Measurements from ENCODE around the gene BRAT1.
"Not testable (repeated sequence)": the region's sequence is repeated elsewhere in the genome, so short reads cannot be mapped to it uniquely, and the experiment has no call there.

The BRAT1 gene

DNA sequence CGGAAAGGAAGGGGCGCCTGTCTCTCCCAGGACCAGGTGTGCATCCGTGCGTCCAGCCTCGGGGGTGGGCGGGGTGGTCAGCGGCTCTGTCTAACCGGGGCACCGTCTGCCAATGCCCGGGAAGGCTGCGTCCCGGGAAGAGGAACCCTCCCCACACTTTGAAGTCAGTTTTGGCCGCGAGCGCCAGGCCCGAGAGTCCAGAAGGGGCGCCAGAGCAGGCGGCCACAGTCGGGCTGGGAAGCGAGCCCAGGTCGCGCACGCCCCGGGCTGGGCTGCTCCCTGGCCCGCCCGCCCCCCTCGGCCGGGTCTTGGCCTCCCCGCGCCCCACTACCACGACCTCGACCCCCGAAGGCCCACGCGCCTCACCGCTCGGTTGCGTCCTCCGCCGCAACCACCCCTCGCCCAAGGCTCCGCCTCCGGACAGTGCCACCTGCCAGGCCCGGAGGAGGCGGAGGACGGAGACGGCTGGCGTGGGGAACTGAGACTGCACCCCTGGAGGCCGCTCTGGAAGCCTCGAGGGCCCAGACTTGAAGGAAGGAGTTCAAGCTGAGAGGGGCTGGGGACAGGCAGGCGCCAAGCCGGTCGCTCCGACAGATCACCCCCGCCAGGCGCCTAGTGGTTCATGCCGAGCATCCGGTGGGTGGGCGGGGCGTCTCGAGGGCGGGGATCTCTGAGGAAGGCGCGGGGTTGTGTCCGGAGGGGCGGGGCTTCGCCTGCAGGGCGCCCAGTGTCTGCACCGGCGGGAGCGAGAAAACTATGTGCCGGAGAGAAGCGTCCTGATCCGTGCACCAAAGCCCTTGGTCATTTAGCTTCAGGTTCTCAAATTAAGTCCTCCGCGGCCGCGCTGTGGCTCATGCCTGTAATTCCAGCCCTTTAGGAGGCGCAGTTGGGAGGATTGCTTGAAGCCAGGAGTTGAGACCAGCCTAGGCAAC lies at the start of gene BRAT1:
BRAT1 (minus strand) TSS at position 404 of the 932 bp plus-strand sequence. CDS start 1,093 bp downstream, outside the sequence.
- DNase-seq, result peak; percentile 97 to 98

DNA sequence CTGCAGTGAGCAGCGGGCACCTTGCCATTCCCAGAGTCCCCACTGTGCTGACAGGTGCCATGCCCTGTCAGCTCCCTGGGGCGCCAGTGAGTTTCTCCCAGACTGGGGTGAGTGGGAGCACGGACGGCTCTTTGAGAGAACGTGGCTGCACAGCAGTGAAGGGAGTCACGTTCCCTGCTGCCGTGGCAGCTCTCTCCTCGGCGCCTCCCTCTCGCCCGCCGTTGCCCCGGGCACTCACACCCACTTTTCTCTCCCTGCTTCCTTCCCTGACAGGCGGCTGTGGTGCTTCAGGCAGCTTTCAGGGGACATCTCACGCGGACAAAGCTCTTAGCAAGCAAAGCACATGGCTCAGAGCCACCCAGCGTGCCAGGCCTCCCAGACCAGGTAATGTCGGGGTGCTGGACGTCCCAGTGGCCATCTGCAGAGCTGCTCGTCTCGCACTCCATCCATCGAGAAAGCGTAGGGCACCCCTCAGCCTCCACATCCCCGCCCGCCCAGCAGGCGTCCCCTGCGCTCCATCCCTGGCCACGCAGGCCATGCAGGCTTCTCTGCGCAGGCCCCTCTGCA lies 49.4 kb upstream of the BRAT1 start:
- DNase-seq, result no peak

- DNase-seq, result no peak
Measured at GRCh38 chr7:2603044-2603965, 48.0 kb upstream of the BRAT1 start.

- no peak for DNase-seq
Measured at GRCh38 chr7:2602406-2603043, 47.2 kb upstream of the BRAT1 start.

GRCh38 chr7:2601907-2602306 lies 46.6 kb upstream of the BRAT1 start:
- no peak for DNase-seq

- DNase-seq, result no peak
Measured at GRCh38 chr7:2601065-2601464, 45.7 kb upstream of the BRAT1 start.

DNA sequence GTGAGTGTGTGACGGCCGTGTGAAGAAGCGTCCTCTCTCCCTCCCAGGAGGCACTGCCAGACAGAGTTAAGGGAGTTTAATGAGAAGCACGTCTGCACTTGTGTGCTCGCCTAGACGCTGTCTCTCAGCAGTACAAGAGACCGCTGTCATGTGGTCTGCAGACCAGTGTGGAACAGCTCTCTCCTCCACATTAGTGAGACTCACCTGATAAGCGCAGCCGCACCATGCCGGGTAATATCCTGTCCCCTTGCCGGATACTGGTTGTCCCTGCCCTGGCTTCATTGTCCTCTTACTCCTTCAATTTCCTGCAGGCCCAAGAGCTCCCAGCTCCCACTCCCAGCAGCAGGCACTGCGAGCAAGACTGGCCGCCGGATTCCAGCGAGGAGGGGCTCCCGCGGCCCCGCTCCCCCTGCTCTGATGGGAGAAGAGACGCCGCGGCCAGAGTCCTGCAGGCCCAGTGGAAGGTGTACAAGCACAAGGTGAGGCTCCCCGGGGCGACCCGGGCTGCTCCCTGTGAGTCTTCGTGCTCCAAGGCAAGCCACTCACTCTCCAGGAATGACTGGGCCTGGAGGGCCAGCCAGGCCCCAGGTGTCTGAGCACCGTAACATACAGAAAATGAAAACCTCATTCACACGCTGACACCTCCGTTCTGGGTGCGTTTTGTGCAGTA lies 43.0 kb upstream of the BRAT1 start:
- no peak for DNase-seq

DNA sequence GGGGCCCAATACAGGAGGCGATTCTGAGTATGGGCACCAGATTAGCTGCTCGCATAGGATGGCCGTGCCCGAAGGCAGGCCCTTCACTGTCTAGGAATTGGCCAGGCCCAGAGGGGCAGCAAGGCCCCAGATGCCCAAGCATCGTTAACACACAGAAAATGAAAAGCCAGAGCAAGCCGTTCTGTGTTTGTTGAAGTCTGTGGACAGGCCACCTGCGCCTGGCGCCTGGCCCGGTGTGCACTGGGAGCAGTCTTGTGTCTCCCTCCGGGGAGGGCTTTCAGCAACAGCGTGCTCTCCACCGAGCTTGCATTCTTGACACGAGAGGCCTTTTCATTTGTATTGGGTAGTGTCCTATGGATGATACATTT lies 41.9 kb upstream of the BRAT1 start:
- DNase-seq, result no peak

DNA sequence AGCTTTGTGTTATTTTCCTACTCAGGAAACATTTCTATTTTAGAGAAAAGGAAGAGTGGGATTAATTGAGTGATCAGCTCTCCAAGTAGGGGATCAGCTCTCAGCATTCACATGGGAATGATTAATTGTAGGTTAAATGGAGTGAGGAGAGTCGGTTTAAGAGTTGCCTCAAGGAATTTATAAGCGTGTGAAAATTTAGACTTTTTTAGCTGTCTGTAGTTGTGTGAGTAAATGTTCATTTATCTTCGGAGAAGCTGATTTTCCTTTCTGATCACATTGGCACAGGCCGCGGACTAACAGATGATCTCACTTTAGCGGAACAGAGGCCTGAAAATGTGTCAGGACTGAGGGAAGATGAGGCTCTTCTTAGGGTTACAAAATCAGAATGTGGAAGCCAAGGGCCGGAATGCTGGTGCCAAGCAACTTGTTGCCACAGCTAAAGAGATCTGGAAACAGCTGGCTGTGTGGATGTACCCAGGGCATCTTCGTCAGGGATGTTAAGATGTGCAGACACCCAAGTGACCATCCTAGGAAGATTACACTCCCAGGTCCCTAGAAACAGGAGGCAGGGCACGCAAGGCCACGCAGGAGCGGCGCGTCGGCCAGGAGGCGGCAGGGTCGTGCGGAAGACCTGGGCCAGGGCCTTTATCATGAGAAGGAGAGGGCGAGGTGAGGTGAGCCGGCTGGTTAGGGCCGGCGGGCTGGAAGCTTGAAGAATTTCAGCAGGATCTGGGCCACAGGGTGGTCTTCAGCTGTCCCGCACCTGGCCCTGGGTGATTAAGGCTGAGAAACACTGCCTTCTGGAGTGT lies 41.3 kb upstream of the BRAT1 start:
- no peak for DNase-seq

GRCh38 chr7:2595258-2595860 lies 40.0 kb upstream of the BRAT1 start:
- no peak for DNase-seq

GRCh38 chr7:2594599-2594998 lies 39.3 kb upstream of the BRAT1 start:
- no peak for DNase-seq

- no peak for DNase-seq
Measured at GRCh38 chr7:2593036-2593727, 37.9 kb upstream of the BRAT1 start.

DNA sequence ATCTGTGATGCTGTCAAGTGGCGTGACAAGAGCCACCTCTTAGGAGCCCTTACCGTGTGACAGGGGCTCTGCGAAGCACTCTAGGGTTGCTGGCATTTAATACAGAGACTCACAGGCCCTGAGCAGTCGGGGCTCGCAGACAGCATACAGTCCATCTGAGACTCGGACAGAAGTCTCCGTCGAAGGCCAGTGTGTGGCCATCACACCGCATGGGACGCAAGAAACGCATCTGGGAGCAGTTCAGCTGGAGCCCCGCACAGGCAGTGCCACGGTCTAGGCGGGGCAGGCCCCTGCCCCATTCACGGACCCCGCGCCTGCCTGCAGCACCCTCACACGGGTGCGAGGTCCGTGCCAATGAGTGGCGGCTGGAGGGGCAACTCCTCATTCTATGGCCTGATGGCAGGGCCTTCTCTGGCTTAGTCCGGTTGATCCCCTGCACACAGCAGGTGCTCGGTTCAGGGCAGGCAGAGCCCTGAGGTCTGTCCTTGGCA lies 37.1 kb upstream of the BRAT1 start:
- DNase-seq, result no peak

DNA sequence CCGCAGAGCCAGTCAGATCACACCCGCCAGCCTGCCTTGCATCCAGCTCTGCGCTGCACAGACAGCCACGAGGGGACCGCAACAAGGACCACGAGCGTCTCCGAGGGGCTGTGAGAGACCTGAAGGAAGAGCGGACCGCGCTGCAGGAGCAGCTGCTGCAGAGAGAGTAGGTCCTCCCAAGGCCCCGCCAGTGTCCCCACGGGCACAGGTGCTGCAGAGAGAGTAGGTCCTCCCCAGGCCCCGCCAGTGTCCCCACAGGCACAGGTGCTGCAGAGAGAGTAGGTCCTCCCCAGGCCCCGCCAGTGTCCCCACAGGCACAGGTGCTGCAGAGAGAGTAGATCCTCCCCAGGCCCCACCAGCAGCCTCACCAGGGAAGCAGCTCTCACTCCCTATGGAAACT lies 34.6 kb upstream of the BRAT1 start:
- not testable (repeated sequence) for DNase-seq

- no peak for DNase-seq
Measured at GRCh38 chr7:2589341-2589740, 34.0 kb upstream of the BRAT1 start.

DNA sequence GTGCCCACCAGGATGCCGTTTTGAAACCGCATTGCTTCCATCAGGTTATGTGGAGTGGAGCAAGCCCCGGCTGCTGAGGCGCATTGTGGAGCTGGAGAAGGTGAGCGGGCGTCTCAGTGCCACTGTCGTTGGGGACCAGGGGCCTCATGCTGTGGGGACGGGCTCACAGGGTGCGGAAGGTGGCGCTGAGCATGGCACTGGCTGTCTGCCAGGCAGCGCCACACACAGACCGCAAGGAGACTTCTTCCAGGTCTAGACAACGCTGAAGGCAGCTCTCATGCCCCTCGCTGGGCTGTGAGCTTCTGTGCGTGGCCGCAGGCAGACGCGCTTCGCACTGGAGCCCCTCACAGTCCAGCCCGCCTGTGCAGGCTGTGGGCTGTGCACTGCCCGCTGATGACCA lies 32.5 kb upstream of the BRAT1 start:
- DNase-seq, result no peak

DNA sequence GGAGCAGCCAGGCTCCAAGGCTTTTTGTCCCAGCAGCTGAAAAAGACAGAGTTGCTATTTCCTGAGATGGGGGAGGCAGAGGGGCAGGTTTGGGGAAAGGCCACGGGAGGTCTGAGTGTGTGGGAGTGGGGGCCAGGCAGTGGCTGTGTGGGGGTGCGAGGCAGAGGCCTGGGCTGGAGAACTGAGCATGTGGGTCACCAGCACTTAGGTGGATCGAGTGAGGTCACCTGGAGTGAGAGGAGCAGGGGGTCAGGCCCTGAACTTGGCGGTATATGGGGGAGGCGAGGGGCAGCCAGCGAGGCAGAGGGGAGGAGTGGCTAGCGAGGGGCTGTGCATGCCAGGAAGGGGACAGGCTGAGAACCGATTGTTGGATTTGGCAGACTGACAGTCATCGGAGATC lies 31.8 kb upstream of the BRAT1 start:
- no peak for DNase-seq

- no peak for DNase-seq
Measured at GRCh38 chr7:2586326-2587020, 31.1 kb upstream of the BRAT1 start.

DNA sequence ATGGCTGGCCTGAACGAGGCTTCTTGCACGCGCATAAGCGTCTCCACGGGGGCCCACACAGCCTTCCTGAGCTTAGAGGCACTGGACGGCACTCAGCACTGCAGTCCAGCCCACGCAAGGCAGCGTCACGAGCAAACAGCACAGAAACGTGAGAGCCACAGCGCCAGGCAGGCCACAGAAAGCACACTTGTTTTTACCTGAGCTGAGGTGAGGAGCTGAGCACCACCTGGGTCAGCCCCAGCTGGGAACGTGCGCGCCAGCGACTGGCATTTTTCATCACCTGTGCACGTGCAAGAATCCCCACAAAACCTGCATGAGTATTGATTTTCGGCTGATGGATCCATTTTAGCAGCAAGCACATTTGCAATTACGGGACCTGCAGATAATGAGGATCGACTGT lies 30.1 kb upstream of the BRAT1 start:
- DNase-seq, result no peak
